Astrocyte of the spinal cord (primary cell): ENCODE results near the gene REG4.
A peak's percentile ranks its signal among the peaks of the same experiment; 100 is the strongest.

Experiments used
- DNase-seq: peaks from one replicate; pipeline ENCODE4 v3.0.0; 2011; ENCODE audit warnings: low read depth, low spot score
- H3K4me3 ChIP-seq: 2 replicates; pipeline ENCODE4 v1.5.1; 2011; ENCODE audit warnings: low read depth, mild to moderate bottlenecking, low read length, moderate library complexity
- CTCF ChIP-seq: IDR thresholded peaks from 2 replicates; pipeline ENCODE4 v1.5.1; 2012; ENCODE audit warnings: low read depth, mild to moderate bottlenecking, low read length, inconsistent platforms
- in situ Hi-C: cut with HindIII; loops from 2 replicates; pipeline ENCODE4 v1.10.0; 2017; ENCODE audit warnings: low sequenced_read_pairs

Gene REG4

GRCh38 chr1:119811985-119812557 lies 811 bp upstream of the REG4 start:
- TF ChIP-seq CTCF: no peak
- in situ Hi-C loops: no loop called here
- H3K4me3 ChIP-seq: no peak overlapping the region
- DNase-seq: no peak

GRCh38 chr1:119808972-119809550 lies 2.2 kb downstream of the REG4 start:
- in situ Hi-C loops: no loop called here
- H3K4me3 ChIP-seq: no peak overlapping the region
- DNase-seq: peak; percentile 72
- TF ChIP-seq CTCF: peak; percentile 93

- TF ChIP-seq CTCF: no peak
- in situ Hi-C loops: no loop called here
- H3K4me3 ChIP-seq: no peak overlapping the region
- peak; percentile 14 for DNase-seq
Observed at GRCh38 chr1:119808491-119808890, 2.8 kb downstream of the REG4 start.

- H3K4me3 ChIP-seq: no peak overlapping the region
- no peak for DNase-seq
- in situ Hi-C loops: no loop called here
- TF ChIP-seq CTCF: no peak
Observed at GRCh38 chr1:119806489-119806888, 4.8 kb downstream of the REG4 start.

- H3K4me3 ChIP-seq: no peak overlapping the region
- in situ Hi-C loops: no loop called here
- TF ChIP-seq CTCF: no peak
- no peak for DNase-seq
Observed at GRCh38 chr1:119805746-119806145, 5.5 kb downstream of the REG4 start.

- TF ChIP-seq CTCF: no peak
- in situ Hi-C loops: no loop called here
Observed at GRCh38 chr1:119805247-119805646, 6.0 kb downstream of the REG4 start.

More at GRCh38 chr1:119805247-119805646, 6.0 kb downstream of the REG4 start:
- no peak overlapping the region for H3K4me3 ChIP-seq
- no peak for DNase-seq
